Upper lobe of left lung (tissue), 6 donors: Measurements from ENCODE around the gene ATP9A. TPM values are rescaled to one million over a fixed set of nuclear protein-coding genes. Genes with fewer than 3 reads are reported as not detected.

ENCODE experiments used
- ATAC-seq, 2 donors: fragments of 200-7000 bp; cut with Tn5 transposase; one replicate each; pipeline ENCODE4 v1.9.1; 2022; ENCODE audit warnings: mild to moderate bottlenecking in 2 of 2, moderate library complexity in 2 of 2; ENCODE audit not compliant: low FRiP score in 2 of 2
- DNase-seq, 2 donors: peaks; one replicate each; pipeline ENCODE4 v3.0.0-alpha.2; 2019 to 2020
- H3K27ac ChIP-seq, 4 donors: fragments of 200-600 bp; sonication (generic); one replicate each; pipeline ENCODE4 v1.5.1; 2016 to 2019
- H3K27me3 ChIP-seq, 4 donors: fragments of 200-600 bp; sonication (generic); one replicate each; pipeline ENCODE4 v1.5.1; 2017 to 2019
- H3K36me3 ChIP-seq, 4 donors: fragments of 200-600 bp; sonication (generic); one replicate each; pipeline ENCODE4 v1.5.1; 2016 to 2019
- H3K4me1 ChIP-seq, 4 donors: fragments of 200-600 bp; sonication (generic); one replicate each; pipeline ENCODE4 v1.5.1; 2018 to 2019
- H3K4me3 ChIP-seq, 4 donors: fragments of 200-600 bp; sonication (generic); one replicate each; pipeline ENCODE4 v1.5.1; 2017 to 2019; ENCODE audit warnings: mild to moderate bottlenecking in 2 of 4, moderate library complexity in 1 of 4
- H3K9me3 ChIP-seq, 4 donors: fragments of 200-600 bp; sonication (generic); one replicate each; pipeline ENCODE4 v1.5.1; 2018 to 2019
- EP300 ChIP-seq, 4 donors: sonication (generic); formaldehyde crosslinking; IDR thresholded peaks; one replicate each; pipeline ENCODE4 v1.5.1; 2017; ENCODE audit warnings: antibody characterized with exemption in 4 of 4, control low read depth in 2 of 4
- POLR2A ChIP-seq, 4 donors: fragments of 450-650 bp; IDR thresholded peaks; one replicate each; pipeline ENCODE4 v1.5.1; 2016 to 2017; ENCODE audit warnings: antibody characterized with exemption in 4 of 4, mild to moderate bottlenecking in 2 of 4
- POLR2AphosphoS5 ChIP-seq, 2 donors: sonication (generic); formaldehyde crosslinking; IDR thresholded peaks; one replicate each; pipeline ENCODE4 v1.5.1; 2017; ENCODE audit warnings: antibody characterized with exemption in 2 of 2
- WGBS, 2 donors: methylation state at CpG; one replicate each; pipeline ENCODE4 v1.1.5; 2017 to 2018; 5-methylcytosine and 5-hydroxymethylcytosine counted together
- total RNA-seq, 6 donors: library from RNA; depleted of rRNA in 4 of 6; stranded (reverse); fragments of >200 nt in 4 of 6; gene quantifications; one replicate each; pipeline versions ENCODE4 v1.1.0 to v1.2.1, GENCODE V29; 2016 to 2021
- TF ChIP-seq, protein P1 (sequence below), 6 experiments: fragments of 450-650 bp in 4 of 6; fragments of 200-600 bp in 2 of 6; sonication (generic) in 2 of 6; IDR thresholded peaks; one replicate each; pipeline ENCODE4 v1.5.1; 2016 to 2019; ENCODE audit warnings: antibody characterized with exemption in 6 of 6
- donor health status: DM: no; HTN: no; CAD: no; lungs with moderate emphysema.
- donor health status: DM: no; HTN: yes; CAD: no; lungs with severe emphysema.

ATP9A gene
- total RNA-seq, 6 donors from 2014 or later: 15.7 to 31.3 (median 22.8) TPM

DNA sequence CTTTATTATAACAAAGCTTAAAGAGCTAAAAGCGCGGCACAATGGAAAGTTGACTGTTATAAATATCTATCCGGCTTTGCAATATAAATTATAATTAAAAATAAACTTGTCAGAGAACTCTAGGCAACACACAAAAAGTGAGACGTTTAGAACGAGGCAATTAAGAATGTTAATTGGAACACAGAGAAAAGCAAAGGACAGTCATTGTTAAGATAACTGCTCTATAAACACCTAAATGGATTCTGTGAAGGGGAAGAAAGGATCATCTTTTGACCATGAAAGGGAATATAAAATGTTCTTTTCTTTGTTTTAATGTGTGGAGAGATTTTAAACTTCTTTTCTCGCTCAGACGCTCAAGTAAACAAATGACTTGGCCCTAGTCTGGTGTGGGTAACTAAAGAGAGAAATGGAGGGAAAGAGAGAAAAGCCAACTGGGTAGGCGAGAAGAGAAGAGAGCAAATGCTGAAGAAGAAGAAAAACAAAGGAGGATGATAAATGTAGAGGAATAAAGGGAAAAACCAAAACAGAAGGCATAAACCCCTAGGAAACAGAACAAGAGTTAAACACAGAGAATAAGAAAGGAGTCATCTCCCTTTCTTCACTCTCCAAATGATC, 43.4 kb upstream of the ATP9A start:
- Histone ChIP-seq H3K4me1 (no peaks in the 10 kb centered on the region), H3K9me3 (no peaks in the 10 kb centered on the region), H3K36me3 (no peaks in the 10 kb centered on the region), H3K27me3 (no peaks in the 10 kb centered on the region), H3K27ac (no peak overlapping the region), H3K4me3 (no peak overlapping the region)
- WGBS, 2 donors: 56 to 59% methylated on average over 8 of the region's 8 CpGs
- ATAC-seq (no peak), DNase-seq (no peak)
- TF ChIP-seq EP300 (IDR thresholded peaks at IDR 0.05) (no peak), POLR2AphosphoS5 (IDR thresholded peaks at IDR 0.05) (no peak), POLR2A (IDR thresholded peaks at IDR 0.05) (no peak)
- TF ChIP-seq, protein P1, sequence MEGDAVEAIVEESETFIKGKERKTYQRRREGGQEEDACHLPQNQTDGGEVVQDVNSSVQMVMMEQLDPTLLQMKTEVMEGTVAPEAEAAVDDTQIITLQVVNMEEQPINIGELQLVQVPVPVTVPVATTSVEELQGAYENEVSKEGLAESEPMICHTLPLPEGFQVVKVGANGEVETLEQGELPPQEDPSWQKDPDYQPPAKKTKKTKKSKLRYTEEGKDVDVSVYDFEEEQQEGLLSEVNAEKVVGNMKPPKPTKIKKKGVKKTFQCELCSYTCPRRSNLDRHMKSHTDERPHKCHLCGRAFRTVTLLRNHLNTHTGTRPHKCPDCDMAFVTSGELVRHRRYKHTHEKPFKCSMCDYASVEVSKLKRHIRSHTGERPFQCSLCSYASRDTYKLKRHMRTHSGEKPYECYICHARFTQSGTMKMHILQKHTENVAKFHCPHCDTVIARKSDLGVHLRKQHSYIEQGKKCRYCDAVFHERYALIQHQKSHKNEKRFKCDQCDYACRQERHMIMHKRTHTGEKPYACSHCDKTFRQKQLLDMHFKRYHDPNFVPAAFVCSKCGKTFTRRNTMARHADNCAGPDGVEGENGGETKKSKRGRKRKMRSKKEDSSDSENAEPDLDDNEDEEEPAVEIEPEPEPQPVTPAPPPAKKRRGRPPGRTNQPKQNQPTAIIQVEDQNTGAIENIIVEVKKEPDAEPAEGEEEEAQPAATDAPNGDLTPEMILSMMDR (IDR thresholded peaks at IDR 0.05): no peak

DNA sequence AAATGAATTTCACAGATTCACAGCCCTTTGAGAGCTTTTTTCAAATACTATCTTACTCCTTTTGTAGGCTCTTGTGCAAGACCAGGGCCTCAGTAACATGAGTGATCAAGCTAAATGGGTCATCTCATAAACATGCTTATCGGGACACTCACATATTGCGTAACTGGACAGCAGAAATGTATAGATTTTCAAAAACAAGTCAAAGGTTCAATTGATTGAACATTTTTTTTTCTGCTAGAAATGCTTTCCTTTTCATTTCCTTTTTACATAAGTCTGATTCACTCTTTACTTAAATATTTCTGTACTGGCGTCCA, 42.8 kb upstream of the ATP9A start:
- ATAC-seq (no peak), DNase-seq (no peak)
- Histone ChIP-seq H3K36me3 (no peaks in the 10 kb centered on the region), H3K4me3 (no peak overlapping the region), H3K4me1 (no peaks in the 10 kb centered on the region), H3K27me3 (no peaks in the 10 kb centered on the region), H3K27ac (no peak overlapping the region), H3K9me3 (no peaks in the 10 kb centered on the region)
- 75 to 78% methylated on average over 3 of the region's 3 CpGs for WGBS, 2 donors
- TF ChIP-seq POLR2AphosphoS5 (IDR thresholded peaks at IDR 0.05) (no peak), EP300 (IDR thresholded peaks at IDR 0.05) (no peak), POLR2A (IDR thresholded peaks at IDR 0.05) (no peak)
- TF ChIP-seq, protein P1 (IDR thresholded peaks at IDR 0.05): no peak

DNA sequence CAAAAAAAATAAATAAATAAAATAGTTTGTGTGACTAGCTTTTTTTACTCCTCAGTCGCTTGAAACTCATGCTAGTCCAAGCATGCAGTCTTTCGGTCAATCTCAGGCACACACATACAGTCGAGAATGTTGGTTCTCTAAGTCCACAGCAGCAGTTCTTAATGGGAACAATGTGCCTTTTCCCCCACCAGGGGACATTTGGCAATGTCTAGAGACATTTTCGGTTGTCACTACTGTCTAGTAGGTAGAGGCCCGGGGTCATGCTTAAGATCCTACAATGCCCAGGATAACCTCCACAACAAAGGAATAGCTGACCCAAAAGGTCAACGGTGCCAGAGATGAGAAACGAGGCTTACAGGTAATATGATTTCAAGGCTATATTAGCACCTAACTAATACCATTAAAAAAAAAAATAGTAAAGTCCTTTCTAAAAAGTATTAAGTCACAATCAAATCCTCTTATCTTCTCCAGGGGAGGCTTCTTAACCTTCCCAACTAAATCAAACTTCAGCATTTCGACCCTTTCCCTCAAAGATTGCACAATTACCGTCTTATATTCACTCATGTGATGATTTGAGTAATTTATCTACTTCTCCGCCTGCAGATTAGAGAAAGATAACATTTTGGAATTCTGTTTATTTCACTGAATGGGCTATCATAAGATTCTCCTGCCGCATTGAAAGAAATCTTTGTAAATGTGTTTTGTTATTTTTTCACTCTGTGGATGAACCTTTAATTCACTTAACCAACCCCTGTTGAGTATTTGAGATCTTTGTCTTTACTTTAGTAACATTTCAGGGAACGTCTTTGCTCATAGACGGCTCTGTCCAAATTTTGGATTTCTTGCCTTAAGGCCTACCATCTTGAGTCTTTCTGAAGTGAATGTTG, 42.2 kb upstream of the ATP9A start:
- no peak for ATAC-seq
- no peak overlapping the region for H3K4me3 ChIP-seq
- TF ChIP-seq POLR2A (IDR thresholded peaks at IDR 0.05) (no peak), EP300 (IDR thresholded peaks at IDR 0.05) (no peak), POLR2AphosphoS5 (IDR thresholded peaks at IDR 0.05) (no peak)
- TF ChIP-seq, protein P1 (IDR thresholded peaks at IDR 0.05): no peak
- no peaks in the 10 kb centered on the region for H3K4me1 ChIP-seq
- H3K9me3 ChIP-seq: no peaks in the 10 kb centered on the region
- no peaks in the 10 kb centered on the region for H3K27me3 ChIP-seq
- DNase-seq: no peak
- 86 to 90% methylated on average over 13 of the region's 13 CpGs for WGBS, 2 donors
- no peak overlapping the region for H3K27ac ChIP-seq
- H3K36me3 ChIP-seq: no peaks in the 10 kb centered on the region

DNA sequence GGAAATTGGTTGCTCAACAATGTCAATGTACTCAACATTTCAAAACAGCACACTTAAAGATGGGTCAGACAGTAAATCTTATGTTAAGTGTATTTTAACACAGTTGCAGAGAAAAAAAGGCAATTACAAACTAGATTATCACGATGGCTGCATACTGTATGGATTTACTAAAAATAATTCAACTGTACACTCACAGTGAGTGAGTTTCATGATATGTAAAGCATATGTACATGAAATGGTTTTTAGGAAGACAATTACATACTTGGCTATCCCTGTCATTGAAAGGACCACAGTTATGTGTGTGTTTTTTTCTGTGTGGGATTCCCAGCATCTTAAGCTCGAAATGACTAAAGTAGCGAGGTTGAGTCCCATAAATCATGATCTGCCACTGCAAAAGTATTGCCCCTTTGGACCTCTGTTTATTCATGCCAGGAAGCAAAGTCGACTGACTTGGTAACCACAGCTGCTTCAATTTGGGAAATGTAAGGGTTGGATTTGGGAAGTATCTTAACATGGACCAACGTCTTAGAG, 39.6 kb upstream of the ATP9A start:
- Histone ChIP-seq H3K4me1 (no peaks in the 10 kb centered on the region), H3K36me3 (no peaks in the 10 kb centered on the region), H3K9me3 (no peaks in the 10 kb centered on the region), H3K27ac (no peak overlapping the region), H3K27me3 (no peaks in the 10 kb centered on the region), H3K4me3 (no peak overlapping the region)
- WGBS, 2 donors: 67 to 72% methylated on average over 5 of the region's 5 CpGs
- no peak for DNase-seq
- no peak for ATAC-seq
- TF ChIP-seq POLR2A (IDR thresholded peaks at IDR 0.05) (no peak), EP300 (IDR thresholded peaks at IDR 0.05) (no peak), POLR2AphosphoS5 (IDR thresholded peaks at IDR 0.05) (no peak)
- TF ChIP-seq, protein P1 (IDR thresholded peaks at IDR 0.05): no peak
